ENCODE results near the gene RHO.

Gene RHO

DNA sequence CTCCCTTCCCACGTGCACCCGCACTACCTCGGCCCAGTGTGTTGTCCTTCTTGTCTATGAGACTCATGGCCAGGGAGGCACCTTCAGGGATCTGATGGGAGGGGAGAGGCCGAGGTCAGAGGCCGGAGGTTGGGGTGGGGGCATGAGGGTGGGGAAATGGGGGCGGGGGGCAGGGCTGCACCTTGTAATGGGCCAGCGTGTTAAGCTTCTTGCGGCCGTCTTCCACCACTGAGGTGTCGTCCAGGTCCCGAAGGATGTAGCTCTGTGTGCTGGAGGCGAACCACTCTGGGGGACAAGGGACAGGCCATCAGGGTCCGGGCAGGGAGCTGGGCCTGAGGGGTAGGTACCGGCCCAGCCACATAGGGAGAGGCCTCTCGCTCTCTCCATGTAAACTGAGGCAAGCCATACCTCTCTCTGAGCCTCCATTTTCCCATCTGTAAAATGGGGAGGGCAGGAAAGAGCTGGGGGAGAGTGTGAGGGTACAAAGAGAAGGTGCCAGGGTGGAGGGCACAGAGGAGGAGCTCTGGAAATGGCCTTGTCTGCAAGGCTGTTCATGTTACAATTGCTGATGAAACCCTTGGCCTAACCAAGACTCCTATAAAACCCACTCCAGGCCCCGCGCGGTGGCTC, 33.3 kb downstream of the RHO start:
- no peaks in the 10 kb centered on the region for H3K27me3 ChIP-seq (ENCODE audit: low read length)
- H3F3A ChIP-seq (ENCODE audit: insufficient read depth), result no peaks in the 10 kb centered on the region
- no peak overlapping the region for H3K4me2 ChIP-seq (ENCODE audit: low read depth, low read length, poor library complexity, severe bottlenecking)
- no peak overlapping the region for H2AFZ ChIP-seq (ENCODE audit: low read depth, low read length, severe bottlenecking)
- H3K27ac ChIP-seq (ENCODE audit: low read depth, low read length), result no peak overlapping the region
- no peaks in the 10 kb centered on the region for H3K9me2 ChIP-seq (replicated peaks; ENCODE audit: insufficient read depth, low read length)
- H3K36me3 ChIP-seq (ENCODE audit: low read length), result no peaks in the 10 kb centered on the region
- no peaks in the 10 kb centered on the region for H3K9me3 ChIP-seq (ENCODE audit: insufficient read depth, low read length)
- no peaks in the 10 kb centered on the region for H3K79me2 ChIP-seq (ENCODE audit: insufficient read depth, low read length)
- no peaks in the 10 kb centered on the region for H4K20me1 ChIP-seq (ENCODE audit: low read depth, low read length)
- no peak overlapping the region for H3K4me3 ChIP-seq (ENCODE audit: insufficient read depth, low read length, poor library complexity, severe bottlenecking)
- TF ChIP-seq EZH2phosphoT487 (conservative IDR thresholded peaks at IDR 0.05; ENCODE audit: low read length), result no peak
- TF ChIP-seq, protein P1, sequence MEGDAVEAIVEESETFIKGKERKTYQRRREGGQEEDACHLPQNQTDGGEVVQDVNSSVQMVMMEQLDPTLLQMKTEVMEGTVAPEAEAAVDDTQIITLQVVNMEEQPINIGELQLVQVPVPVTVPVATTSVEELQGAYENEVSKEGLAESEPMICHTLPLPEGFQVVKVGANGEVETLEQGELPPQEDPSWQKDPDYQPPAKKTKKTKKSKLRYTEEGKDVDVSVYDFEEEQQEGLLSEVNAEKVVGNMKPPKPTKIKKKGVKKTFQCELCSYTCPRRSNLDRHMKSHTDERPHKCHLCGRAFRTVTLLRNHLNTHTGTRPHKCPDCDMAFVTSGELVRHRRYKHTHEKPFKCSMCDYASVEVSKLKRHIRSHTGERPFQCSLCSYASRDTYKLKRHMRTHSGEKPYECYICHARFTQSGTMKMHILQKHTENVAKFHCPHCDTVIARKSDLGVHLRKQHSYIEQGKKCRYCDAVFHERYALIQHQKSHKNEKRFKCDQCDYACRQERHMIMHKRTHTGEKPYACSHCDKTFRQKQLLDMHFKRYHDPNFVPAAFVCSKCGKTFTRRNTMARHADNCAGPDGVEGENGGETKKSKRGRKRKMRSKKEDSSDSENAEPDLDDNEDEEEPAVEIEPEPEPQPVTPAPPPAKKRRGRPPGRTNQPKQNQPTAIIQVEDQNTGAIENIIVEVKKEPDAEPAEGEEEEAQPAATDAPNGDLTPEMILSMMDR (IDR thresholded peaks at IDR 0.05; ENCODE audit: insufficient read depth, low read length, poor library complexity, severe bottlenecking), result no peak
- H3K9ac ChIP-seq (ENCODE audit: low read length), result no peak overlapping the region

DNA sequence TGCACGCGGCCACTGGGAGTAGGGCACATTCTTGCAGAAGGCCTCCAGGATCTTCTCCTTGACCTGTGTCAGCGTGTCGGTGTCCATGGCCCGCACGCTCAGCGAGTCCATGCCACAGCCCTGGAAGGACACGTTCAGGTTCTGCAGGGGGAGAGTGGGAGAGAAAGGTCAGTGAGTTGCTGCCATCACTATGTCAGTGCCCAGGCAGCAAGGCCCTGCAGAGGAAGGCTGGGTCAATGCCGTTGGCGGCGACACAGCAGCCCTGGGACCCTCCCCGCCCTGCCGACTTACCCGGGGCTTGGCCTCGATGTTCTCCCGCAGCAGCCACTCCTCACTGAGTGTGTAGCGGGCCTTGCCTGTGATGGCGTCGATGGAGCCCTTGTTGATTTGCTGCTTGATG, 34.4 kb downstream of the RHO start:
- Histone ChIP-seq H3K27me3 (ENCODE audit: low read length) (no peaks in the 10 kb centered on the region), H3K36me3 (ENCODE audit: low read length) (no peaks in the 10 kb centered on the region), H3K27ac (ENCODE audit: low read depth, low read length) (no peak overlapping the region), H3F3A (ENCODE audit: insufficient read depth) (no peaks in the 10 kb centered on the region), H3K9me2 (replicated peaks; ENCODE audit: insufficient read depth, low read length) (no peaks in the 10 kb centered on the region), H3K4me3 (ENCODE audit: insufficient read depth, low read length, poor library complexity, severe bottlenecking) (no peak overlapping the region), H3K4me2 (ENCODE audit: low read depth, low read length, poor library complexity, severe bottlenecking) (no peak overlapping the region), H3K9ac (ENCODE audit: low read length) (no peak overlapping the region), H3K79me2 (ENCODE audit: insufficient read depth, low read length) (no peaks in the 10 kb centered on the region), H4K20me1 (ENCODE audit: low read depth, low read length) (no peaks in the 10 kb centered on the region), H3K9me3 (ENCODE audit: insufficient read depth, low read length) (no peaks in the 10 kb centered on the region), H2AFZ (ENCODE audit: low read depth, low read length, severe bottlenecking) (no peak overlapping the region)
- TF ChIP-seq EZH2phosphoT487 (conservative IDR thresholded peaks at IDR 0.05; ENCODE audit: low read length), result no peak
- TF ChIP-seq, protein P1 (IDR thresholded peaks at IDR 0.05; ENCODE audit: insufficient read depth, low read length, poor library complexity, severe bottlenecking), result no peak

DNA sequence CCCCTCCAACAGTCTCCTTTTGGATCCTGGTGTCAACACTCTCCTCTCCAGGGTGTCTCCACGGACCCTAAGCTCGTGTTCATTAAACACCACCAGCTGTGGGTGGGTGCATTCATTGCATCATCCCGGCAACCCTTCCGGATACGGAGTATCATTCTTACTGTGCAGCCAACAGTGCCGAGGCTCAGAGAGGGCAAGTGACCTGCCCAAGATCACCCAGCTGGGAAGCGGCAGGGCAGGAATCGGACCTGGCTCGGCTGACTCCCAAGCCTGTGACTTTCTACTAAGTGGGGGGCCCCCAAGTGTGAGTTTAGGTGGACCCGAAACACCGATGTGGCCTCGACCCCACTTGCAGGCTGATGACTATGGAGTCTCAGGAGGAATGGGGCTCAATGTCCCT, 34.9 kb downstream of the RHO start:
- H3F3A ChIP-seq (ENCODE audit: insufficient read depth), result no peaks in the 10 kb centered on the region
- H3K4me3 ChIP-seq (ENCODE audit: insufficient read depth, low read length, poor library complexity, severe bottlenecking), result no peak overlapping the region
- H4K20me1 ChIP-seq (ENCODE audit: low read depth, low read length), result no peaks in the 10 kb centered on the region
- H3K36me3 ChIP-seq (ENCODE audit: low read length), result no peaks in the 10 kb centered on the region
- no peak overlapping the region for H3K27ac ChIP-seq (ENCODE audit: low read depth, low read length)
- no peak for TF ChIP-seq EZH2phosphoT487 (conservative IDR thresholded peaks at IDR 0.05; ENCODE audit: low read length)
- TF ChIP-seq, protein P1 (IDR thresholded peaks at IDR 0.05; ENCODE audit: insufficient read depth, low read length, poor library complexity, severe bottlenecking), result no peak
- no peaks in the 10 kb centered on the region for H3K9me2 ChIP-seq (replicated peaks; ENCODE audit: insufficient read depth, low read length)
- H2AFZ ChIP-seq (ENCODE audit: low read depth, low read length, severe bottlenecking), result no peak overlapping the region
- H3K4me2 ChIP-seq (ENCODE audit: low read depth, low read length, poor library complexity, severe bottlenecking), result no peak overlapping the region
- H3K27me3 ChIP-seq (ENCODE audit: low read length), result no peaks in the 10 kb centered on the region
- H3K79me2 ChIP-seq (ENCODE audit: insufficient read depth, low read length), result no peaks in the 10 kb centered on the region
- no peak overlapping the region for H3K9ac ChIP-seq (ENCODE audit: low read length)
- H3K9me3 ChIP-seq (ENCODE audit: insufficient read depth, low read length), result no peaks in the 10 kb centered on the region
